HCT116 (cell line): ENCODE measurements around the gene HUNK. TPM values are rescaled to one million over a fixed set of nuclear protein-coding genes. Genes with fewer than 3 reads are reported as not detected.

ENCODE experiments used
- ATAC-seq: fragments of 200-7000 bp; cut with Tn5 transposase; 2 replicates; pipeline ENCODE4 v1.9.1; 2020; ENCODE audit warnings: mild to moderate bottlenecking, moderate library complexity
- BruUV-seq: library from RNA; stranded (reverse); fragments of 400-500 nt; replicated peaks from 2 replicates; lab custom pipeline; 2021; lab: Mats Ljungman, UMichigan
- CTCF ChIA-PET: fragments of 300-600 bp; sonication (Branson Sonifier 250); formaldehyde crosslinking; loops from one replicate; lab custom pipeline; 2021; ENCODE audit warnings: antibody characterized with exemption; lab: Charles Lee
- POLR2A ChIA-PET: fragments of 300-600, 350-600 bp; sonication (Branson Sonifier 250); formaldehyde crosslinking; loops from one replicate; lab custom pipeline; 2021; ENCODE audit warnings: antibody characterized with exemption; lab: Charles Lee
- RAD21 ChIA-PET, 2 experiments: fragments of 300-600 bp; sonication (Branson Sonifier 250); formaldehyde crosslinking; loops; one replicate each; lab custom pipeline; 2023; ENCODE audit warnings: low total read pairs in 2 of 2; ENCODE audit not compliant: uncharacterized antibody in 2 of 2, unreplicated experiment in 2 of 2, low non-redundant PET in 1 of 2; lab: Charles Lee
- DNase-seq: peaks from one replicate; pipeline ENCODE4 v3.0.0-alpha.2; 2010; ENCODE audit warnings: low read depth, low spot score
- H2AFZ ChIP-seq: fragments of 200-600 bp; shearing (Covaris generic), sonication (generic); 2 replicates; pipeline ENCODE4 v1.6.1; 2017; ENCODE audit warnings: low read depth, mixed run types, mixed read lengths, antibody characterized with exemption, low read length; ENCODE audit not compliant: poor library complexity, severe bottlenecking
- H3K27ac ChIP-seq: 2 replicates; pipeline ENCODE4 v1.5.1; 2012; ENCODE audit warnings: low read depth, low read length
- H3K27me3 ChIP-seq: fragments of 200-600 bp; sonication (generic); 2 replicates; pipeline ENCODE4 v1.6.1; 2016; ENCODE audit warnings: mixed run types, low read length, mixed read lengths; ENCODE audit not compliant: insufficient read depth
- H3K36me3 ChIP-seq, 2 experiments: fragments of 200-500 bp in 1 of 2; fragments of 200-600 bp in 1 of 2; sonication (Bioruptor generic) in 1 of 2; sonication (generic) in 1 of 2; 2 replicates each; pipeline versions ENCODE4 v1.5.1 to v1.6.1; 2014 to 2016; ENCODE audit warnings: low read length in 2 of 2, inconsistent platforms in 1 of 2, mixed read lengths in 1 of 2, mixed run types in 1 of 2; ENCODE audit not compliant: insufficient read depth in 2 of 2, control insufficient read depth in 1 of 2
- H3K4me1 ChIP-seq, 2 experiments: fragments of 200-600 bp in 1 of 2; sonication (generic) in 1 of 2; 2 replicates each; pipeline versions ENCODE4 v1.5.1 to v1.6.1; 2012 to 2017; ENCODE audit warnings: low read length in 2 of 2, inconsistent platforms in 1 of 2, mild to moderate bottlenecking in 1 of 2, mixed read lengths in 1 of 2, mixed run types in 1 of 2, moderate library complexity in 1 of 2; ENCODE audit not compliant: insufficient read depth in 2 of 2, control insufficient read depth in 1 of 2
- H3K4me2 ChIP-seq: fragments of 200-600 bp; sonication (generic); 2 replicates; pipeline ENCODE4 v1.6.1; 2017; ENCODE audit warnings: mixed run types, low read length, mixed read lengths
- H3K4me3 ChIP-seq, 2 experiments: fragments of 200-600 bp in 1 of 2; sonication (generic) in 1 of 2; replicated peaks in 1 of 2; 2 replicates each; pipeline ENCODE4 v1.5.1; 2011 to 2016; ENCODE audit warnings: low read length in 2 of 2, control low read depth in 1 of 2, low read depth in 1 of 2, mild to moderate bottlenecking in 1 of 2, mixed read lengths in 1 of 2, mixed run types in 1 of 2
- H3K79me2 ChIP-seq: fragments of 200-600 bp; sonication (generic); 2 replicates; pipeline ENCODE4 v1.6.1; 2017; ENCODE audit warnings: mild to moderate bottlenecking, mixed run types, low read length, moderate library complexity, mixed read lengths; ENCODE audit not compliant: insufficient read depth
- H3K9ac ChIP-seq: fragments of 200-600 bp; sonication (generic); 2 replicates; pipeline ENCODE4 v1.6.1; 2016; ENCODE audit warnings: low read length, mixed read lengths
- H3K9me2 ChIP-seq: fragments of 200-600 bp; sonication (generic), shearing (Covaris generic); 2 replicates; pipeline ENCODE4 v1.6.1; 2017; ENCODE audit warnings: mixed run types, mild to moderate bottlenecking, moderate library complexity; ENCODE audit not compliant: insufficient read depth
- H3K9me3 ChIP-seq, 2 experiments: fragments of 200-500 bp in 1 of 2; fragments of 200-600 bp in 1 of 2; sonication (Bioruptor generic) in 1 of 2; sonication (generic) in 1 of 2; 2 replicates each; pipeline ENCODE4 v1.6.1; 2014 to 2017; ENCODE audit warnings: low read length in 2 of 2, mixed read lengths in 2 of 2, inconsistent platforms in 1 of 2, low read depth in 1 of 2, mild to moderate bottlenecking in 1 of 2, mixed run types in 1 of 2, moderate library complexity in 1 of 2; ENCODE audit not compliant: control insufficient read depth in 1 of 2, insufficient read depth in 1 of 2
- H4K20me1 ChIP-seq: fragments of 200-600 bp; sonication (generic), shearing (Covaris generic); 2 replicates; pipeline ENCODE4 v1.6.1; 2017; ENCODE audit warnings: mixed run types, mild to moderate bottlenecking, moderate library complexity; ENCODE audit not compliant: insufficient read depth
- CBX3 ChIP-seq: IDR thresholded peaks from 2 replicates; pipeline ENCODE4 v1.6.1; 2012; ENCODE audit warnings: low read depth
- CEBPB ChIP-seq: IDR thresholded peaks from 2 replicates; pipeline ENCODE4 v1.6.1; 2012; ENCODE audit warnings: low read depth
- CTCF ChIP-seq, 3 experiments: fragments of 200-600 bp in 1 of 3; sonication (generic) in 1 of 3; IDR thresholded peaks in 2 of 3; conservative IDR thresholded peaks in 1 of 3; 2 replicates each; pipeline ENCODE4 v1.5.1; 2012 to 2017; ENCODE audit warnings: low read depth in 2 of 3, low read length in 2 of 3, antibody characterized with exemption in 1 of 3, borderline replicate concordance in 1 of 3, control low read depth in 1 of 3, mild to moderate bottlenecking in 1 of 3, mixed read lengths in 1 of 3, mixed run types in 1 of 3, moderate library complexity in 1 of 3; ENCODE audit not compliant: insufficient read depth in 1 of 3
- ELF1 ChIP-seq: IDR thresholded peaks from 2 replicates; pipeline ENCODE4 v1.6.1; 2012; ENCODE audit warnings: low read depth, borderline replicate concordance
- EZH2 ChIP-seq: fragments of 200-600 bp; sonication (generic); IDR thresholded peaks from 2 replicates; pipeline ENCODE4 v1.6.1; 2017; ENCODE audit warnings: antibody characterized with exemption, mixed run types
- EZH2phosphoT487 ChIP-seq: fragments of 200-600 bp; IDR thresholded peaks from 2 replicates; pipeline ENCODE4 v1.6.1; 2018; ENCODE audit warnings: antibody characterized with exemption, borderline replicate concordance
- JUND ChIP-seq: IDR thresholded peaks from 2 replicates; pipeline ENCODE4 v1.6.1; 2012
- MAX ChIP-seq: IDR thresholded peaks from 2 replicates; pipeline ENCODE4 v1.6.1; 2012
- POLR2A ChIP-seq: IDR thresholded peaks from 2 replicates; pipeline ENCODE4 v1.7.0; 2011; ENCODE audit warnings: borderline replicate concordance; ENCODE audit not compliant: insufficient read depth, insufficient read length; ENCODE audit errors: extremely low read depth
- POLR2AphosphoS5 ChIP-seq: IDR thresholded peaks from 2 replicates; pipeline ENCODE4 v1.6.1; 2011; ENCODE audit warnings: mild to moderate bottlenecking, low read depth, low read length, moderate library complexity
- REST ChIP-seq: IDR thresholded peaks from 2 replicates; pipeline ENCODE4 v1.6.1; 2012; ENCODE audit warnings: low read depth
- TCF7L2 ChIP-seq: IDR thresholded peaks from 2 replicates; pipeline ENCODE4 v1.7.0; 2011; ENCODE audit warnings: borderline replicate concordance, inconsistent platforms; ENCODE audit not compliant: insufficient read depth, insufficient read length; ENCODE audit errors: extremely low read depth
- YY1 ChIP-seq: IDR thresholded peaks from 2 replicates; pipeline ENCODE4 v1.6.1; 2011; ENCODE audit warnings: low read length, low read depth, moderate library complexity, mild to moderate bottlenecking; ENCODE audit not compliant: insufficient replicate concordance; ENCODE audit errors: extremely low read depth
- ZBTB33 ChIP-seq: IDR thresholded peaks from 2 replicates; pipeline ENCODE4 v1.6.1; 2011; ENCODE audit warnings: mild to moderate bottlenecking, low read length, moderate library complexity; ENCODE audit not compliant: insufficient replicate concordance; ENCODE audit errors: extremely low read depth
- ZFX ChIP-seq: fragments of 450-650 bp; IDR thresholded peaks from 2 replicates; pipeline ENCODE4 v1.6.1; 2017
- ZNF274 ChIP-seq: fragments of 200-500 bp; sonication (Bioruptor generic); IDR thresholded peaks from 2 replicates; pipeline ENCODE4 v1.6.1; 2014; ENCODE audit warnings: mild to moderate bottlenecking, low read depth, low read length, inconsistent platforms
- intact Hi-C: fragments of 100-400 bp; cut with micrococcal nuclease; formaldehyde crosslinking; loops from 2 replicates; pipeline ENCODE4 v1.10.0; 2022
- total RNA-seq: library from RNA; stranded (reverse); gene quantifications from one replicate; pipeline ENCODE4 v1.2.1, GENCODE V29; 2021; ENCODE audit not compliant: unreplicated experiment

HUNK gene
- total RNA-seq, 1 experiment from 2014 or later, result not detected

GRCh38 chr21:31893851-31894415, 21.1 kb downstream of the HUNK start:
- Histone ChIP-seq H3K36me3 (no peaks in the 10 kb centered on the region), H3K9ac (no peak overlapping the region), H4K20me1 (no peaks in the 10 kb centered on the region), H3K4me3 (no peak overlapping the region), H2AFZ (no peak overlapping the region), H3K27ac (no peak overlapping the region), H3K4me1 (peaks cover 0 to 4% of the 10 kb centered on the region in 2 experiments; a peak in 1 of 4 replicates), H3K4me2 (no peak overlapping the region), H3K9me3 (no peaks in the 10 kb centered on the region), H3K79me2 (no peaks in the 10 kb centered on the region), H3K27me3 (no peaks in the 10 kb centered on the region), H3K9me2 (no peaks in the 10 kb centered on the region)
- BruUV-seq, result no TSS peak
- TF ChIP-seq ZBTB33, result no peak
- TF ChIP-seq MAX, result no peak
- no peak for TF ChIP-seq ZNF274
- TF ChIP-seq REST, result no peak
- TF ChIP-seq CTCF (IDR thresholded peaks at IDR 0.05 in 2 of 3, conservative IDR thresholded peaks at IDR 0.05 in 1 of 3; ENCODE audit: borderline replicate concordance in 1 of 3, insufficient read depth in 1 of 3, low read depth in 2 of 3, low read length in 2 of 3), result no peak
- no peak for TF ChIP-seq ELF1
- TF ChIP-seq EZH2, result no peak
- TF ChIP-seq JUND, result no peak
- TF ChIP-seq POLR2A, result no peak
- no peak for TF ChIP-seq CEBPB
- TF ChIP-seq CBX3, result no peak
- TF ChIP-seq POLR2AphosphoS5, result no peak
- no peak for TF ChIP-seq EZH2phosphoT487
- TF ChIP-seq YY1, result no peak
- TF ChIP-seq TCF7L2, result no peak
- no peak for TF ChIP-seq ZFX
- RAD21 ChIA-PET, result no interaction called here
- CTCF ChIA-PET, result no interaction called here
- intact Hi-C loops, result no loop called here
- DNase-seq (no peak), ATAC-seq (no peak)
- POLR2A ChIA-PET, result no interaction called here
